SIG-M5 treated with dmso at 0.1 percent for 504 hours (cell line): ENCODE data around the gene BRD8.
"Not testable (repeated sequence)": the region's sequence is repeated elsewhere in the genome, so short reads cannot be mapped to it uniquely, and the experiment has no call there.

Experiments used
- DNase-seq: peaks from one replicate; lab custom pipeline; 2025; ENCODE audit not compliant: unreplicated experiment; lab: John Stamatoyannopoulos, UW

Gene BRD8

DNA sequence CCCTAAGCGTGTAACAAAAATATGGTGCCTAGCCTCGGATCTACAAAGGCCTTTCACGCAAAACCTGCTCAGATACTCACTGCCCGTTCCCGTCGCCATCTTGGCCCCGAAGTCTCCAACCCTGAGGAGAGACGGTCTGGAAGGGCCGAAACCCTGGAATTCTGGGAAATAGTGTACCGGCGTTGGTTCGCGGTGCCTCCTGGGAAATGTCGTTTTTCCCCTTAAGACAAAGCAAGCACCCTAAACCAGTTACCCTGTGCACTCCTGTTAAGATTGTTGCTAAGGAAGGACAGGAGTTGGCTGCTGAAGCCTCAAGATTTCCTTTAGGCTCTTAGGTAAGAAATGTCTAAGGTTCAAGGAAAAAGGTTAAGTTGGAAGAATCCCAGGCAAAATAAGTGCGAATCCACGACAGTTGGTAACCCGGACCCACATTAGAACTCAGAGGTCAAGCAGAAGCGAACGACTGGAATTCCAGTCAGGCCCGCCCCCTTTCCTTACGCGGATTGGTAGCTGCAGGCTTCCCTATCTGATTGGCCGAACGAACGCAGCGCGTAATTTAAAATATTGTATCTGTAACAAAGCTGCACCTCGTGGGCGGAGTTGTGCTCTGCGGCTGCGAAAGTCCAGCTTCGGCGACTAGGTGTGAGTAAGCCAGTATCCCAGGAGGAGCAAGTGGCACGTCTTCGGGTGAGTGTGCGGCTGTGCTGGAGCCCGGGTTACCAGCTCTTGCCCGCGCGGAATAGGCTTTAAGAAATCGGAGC, at the start of gene BRD8, which contains the start of gene KIF20A:
Gene BRD8 (minus strand): TSS at position 115 of the 761 bp plus-strand sequence. CDS start 16 bp downstream, at position 99.
Gene KIF20A (plus strand): TSS at position 597 of the 761 bp plus-strand sequence. CDS start 569 bp downstream, outside the sequence.
- peak; percentile 99 for DNase-seq

GRCh38 chr5:138226910-138227309, 48.5 kb upstream of the BRD8 start:
- no peak for DNase-seq

DNA sequence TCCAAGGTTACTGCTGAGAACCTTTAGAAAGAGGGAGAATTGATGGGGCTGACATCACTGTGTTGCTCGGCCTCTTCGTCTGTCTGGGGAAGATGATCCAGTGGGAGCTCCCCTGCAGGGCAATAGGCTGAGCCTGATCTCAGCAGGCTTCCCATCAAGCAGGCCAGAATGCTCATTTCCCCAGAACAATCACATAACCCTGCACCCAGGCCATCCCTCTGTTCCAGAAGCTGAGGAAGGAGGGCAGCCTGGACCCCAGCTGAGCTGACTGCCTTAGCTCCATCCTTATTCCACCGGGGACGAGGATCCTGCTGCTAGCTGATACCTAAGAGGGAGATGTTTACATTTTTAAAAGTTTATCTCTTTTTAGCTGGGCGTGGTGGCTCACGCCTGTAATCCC, 46.3 kb upstream of the BRD8 start:
- DNase-seq: no peak

GRCh38 chr5:138223532-138223931, 45.1 kb upstream of the BRD8 start:
- no peak for DNase-seq

GRCh38 chr5:138216799-138217198, 38.4 kb upstream of the BRD8 start:
- no peak for DNase-seq

DNA sequence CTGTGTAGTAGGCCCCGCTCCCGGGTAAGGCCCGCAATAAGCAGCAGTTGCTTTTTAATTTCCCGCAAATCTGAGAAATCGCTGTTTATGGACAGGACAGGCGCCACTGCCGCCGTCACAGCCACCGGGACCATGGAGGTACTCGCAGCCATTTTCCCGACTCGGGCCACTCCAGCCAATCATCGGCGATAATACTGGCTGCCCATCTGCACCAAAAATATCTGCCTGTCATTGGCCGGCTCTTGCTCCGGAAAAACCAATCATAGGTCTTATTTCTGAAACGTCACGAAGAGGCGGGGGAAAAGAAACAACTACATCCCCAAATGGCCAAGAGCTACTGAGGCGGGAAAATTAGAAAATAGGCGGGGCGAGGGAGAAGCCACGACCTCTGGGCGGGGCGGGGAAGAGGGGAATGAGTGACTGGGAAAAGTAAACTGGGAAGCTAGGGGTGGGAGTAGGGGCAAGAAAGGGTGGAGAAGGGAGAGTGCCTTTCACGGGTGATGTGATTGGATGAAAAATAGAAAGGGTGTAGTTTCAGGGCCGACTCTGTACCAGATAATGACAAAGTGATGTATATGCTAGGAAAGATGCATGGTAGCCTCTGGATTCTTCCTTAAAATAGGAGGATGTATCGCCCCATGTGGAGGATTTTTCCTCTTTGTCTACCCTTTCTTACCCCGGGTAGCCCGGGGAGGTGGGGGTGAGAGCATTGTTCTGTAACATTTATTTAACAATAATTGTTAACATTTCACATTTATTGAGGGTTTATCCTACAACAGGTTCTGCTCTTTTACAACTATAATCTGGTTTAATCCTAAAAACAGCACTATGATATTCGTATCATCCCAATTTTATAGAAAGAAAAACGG, 35.0 kb upstream of the BRD8 start, which contains the start of gene CDC23:
Gene CDC23 (minus strand): TSS at position 163 of the 869 bp plus-strand sequence. CDS start 11 bp downstream, at position 152.
- peak; percentile 99 for DNase-seq

DNA sequence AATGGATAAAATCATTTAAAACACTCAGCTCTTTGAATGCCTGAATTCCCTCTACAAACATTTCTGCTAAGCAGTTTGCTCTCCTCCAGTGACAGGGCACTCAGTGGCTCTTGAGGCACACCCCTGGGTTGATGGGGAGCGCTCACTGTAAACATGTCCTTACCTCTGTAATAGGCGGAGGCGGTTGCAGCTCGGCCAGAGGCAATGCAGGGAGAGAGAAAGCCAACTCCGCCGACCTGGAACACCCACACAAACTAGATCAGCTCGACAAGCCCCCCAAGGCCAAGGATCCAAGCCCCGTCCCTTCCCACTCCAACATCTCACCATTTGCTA, 34.4 kb upstream of the BRD8 start:
- DNase-seq: no peak

DNA sequence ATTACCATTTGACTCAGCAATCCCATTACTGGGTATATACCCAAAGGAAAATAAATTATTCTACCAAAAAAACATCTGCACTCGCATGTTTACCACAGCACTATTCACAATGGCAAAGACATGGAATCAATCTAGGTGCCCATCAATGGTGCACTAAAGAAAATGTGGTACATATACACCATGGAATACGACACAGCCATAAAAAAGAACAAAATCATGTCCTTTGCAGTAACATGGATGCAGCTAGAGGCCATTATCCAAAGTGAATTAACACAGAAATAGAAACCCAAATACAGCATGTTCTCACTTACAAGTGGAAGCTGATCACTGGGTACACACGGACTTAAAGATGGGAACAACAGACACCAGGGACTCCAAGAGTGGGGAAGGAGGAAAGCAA, 32.6 kb upstream of the BRD8 start:
- no peak for DNase-seq

- not testable (repeated sequence) for DNase-seq
Measured at GRCh38 chr5:138193859-138194258, 15.4 kb upstream of the BRD8 start.

DNA sequence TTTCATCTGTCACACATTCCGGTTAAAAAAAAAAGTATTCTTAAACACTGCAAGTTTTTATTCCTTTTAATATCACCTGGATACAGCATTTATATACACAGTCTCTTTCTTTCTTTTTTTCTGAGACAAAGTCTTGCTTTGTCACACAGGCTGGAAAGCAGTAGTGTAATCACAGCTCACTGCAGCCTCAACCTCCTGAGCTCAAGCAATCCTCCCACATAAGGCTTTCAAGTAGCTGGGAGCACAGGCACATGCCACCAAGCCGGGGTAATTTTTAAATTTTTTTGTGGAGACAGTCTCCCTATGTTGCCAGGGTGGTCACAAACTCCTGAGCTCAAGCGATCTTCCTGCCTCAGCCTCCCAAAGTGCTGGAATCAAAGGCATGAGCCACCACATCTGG, 14.4 kb upstream of the BRD8 start:
- DNase-seq: no peak

DNA sequence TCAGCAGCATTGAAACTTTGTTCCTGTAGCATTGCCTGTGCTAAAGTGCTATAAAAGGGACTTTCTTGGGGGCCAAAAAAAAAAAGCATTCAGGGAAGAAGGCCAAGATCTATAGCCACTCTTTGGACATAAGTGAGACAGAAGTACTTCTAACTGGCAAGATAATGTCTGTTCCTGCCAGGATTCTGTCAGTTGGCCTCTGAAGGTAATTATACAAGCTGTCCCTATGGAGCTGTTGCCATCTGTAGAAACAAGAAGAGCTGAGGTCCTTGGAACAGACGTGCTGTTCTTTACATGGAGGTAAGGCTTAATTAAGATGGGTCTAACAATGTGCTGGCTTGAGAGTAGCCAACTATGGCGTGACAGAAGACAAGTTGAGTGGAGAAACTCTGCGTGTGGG, 10.2 kb upstream of the BRD8 start:
- no peak for DNase-seq

- DNase-seq: peak; percentile 76
Measured at GRCh38 chr5:138186002-138186447, 7.6 kb upstream of the BRD8 start.

GRCh38 chr5:138182808-138183207, 4.4 kb upstream of the BRD8 start:
- no peak for DNase-seq

- no peak for DNase-seq
Measured at GRCh38 chr5:138180841-138181240, 2.4 kb upstream of the BRD8 start.

- peak; percentile 94 for DNase-seq
Measured at GRCh38 chr5:138180183-138180782, 1.9 kb upstream of the BRD8 start.

DNA sequence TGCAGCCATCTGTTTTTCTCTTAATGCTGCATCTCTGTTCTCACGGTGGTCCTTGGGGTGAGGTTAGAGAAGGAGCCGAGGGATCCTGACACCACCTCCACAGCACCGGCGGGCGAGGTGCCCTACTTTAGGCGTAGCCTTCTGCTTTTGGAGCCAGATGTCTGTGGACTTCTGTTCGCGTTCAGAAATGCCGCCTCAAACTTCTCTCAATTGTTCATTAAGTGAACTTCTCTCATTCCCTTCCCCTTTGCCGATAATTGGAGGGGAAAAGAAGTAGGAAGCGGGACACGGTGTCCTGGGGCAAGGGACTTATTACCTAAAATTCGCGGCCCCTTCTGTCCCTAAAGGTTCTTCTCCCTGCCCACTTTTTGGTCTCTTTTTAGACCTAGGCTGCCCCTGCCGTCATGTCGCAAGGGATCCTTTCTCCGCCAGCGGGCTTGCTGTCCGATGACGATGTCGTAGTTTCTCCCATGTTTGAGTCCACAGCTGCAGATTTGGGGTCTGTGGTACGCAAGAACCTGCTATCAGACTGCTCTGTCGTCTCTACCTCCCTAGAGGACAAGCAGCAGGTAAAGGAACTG, 937 bp upstream of the BRD8 start:
- DNase-seq: peak; percentile 33

- DNase-seq: peak; percentile 24
Measured at GRCh38 chr5:138177941-138178515, 402 bp downstream of the BRD8 start.

DNA sequence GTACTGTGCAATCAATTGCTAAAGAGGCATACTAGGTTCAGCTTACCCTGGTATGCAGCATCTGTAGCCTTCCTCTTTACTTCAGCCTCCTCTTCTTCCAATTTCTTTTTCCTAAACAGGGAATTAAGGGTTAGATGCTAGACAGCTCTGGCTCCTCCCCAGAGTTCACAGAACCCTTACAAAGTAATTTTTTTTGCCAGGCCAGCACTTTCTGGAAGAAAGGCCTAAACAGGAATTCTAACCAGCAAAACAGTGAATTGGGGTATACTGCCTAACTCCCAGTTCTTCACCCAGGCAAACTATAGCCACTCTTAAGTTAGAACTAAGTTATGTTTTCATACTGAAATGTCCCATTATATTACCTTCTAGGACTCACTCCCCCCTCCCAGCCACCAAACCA, 8.1 kb downstream of the BRD8 start:
- DNase-seq: no peak

GRCh38 chr5:138169124-138169523, 9.3 kb downstream of the BRD8 start:
- no peak for DNase-seq

DNA sequence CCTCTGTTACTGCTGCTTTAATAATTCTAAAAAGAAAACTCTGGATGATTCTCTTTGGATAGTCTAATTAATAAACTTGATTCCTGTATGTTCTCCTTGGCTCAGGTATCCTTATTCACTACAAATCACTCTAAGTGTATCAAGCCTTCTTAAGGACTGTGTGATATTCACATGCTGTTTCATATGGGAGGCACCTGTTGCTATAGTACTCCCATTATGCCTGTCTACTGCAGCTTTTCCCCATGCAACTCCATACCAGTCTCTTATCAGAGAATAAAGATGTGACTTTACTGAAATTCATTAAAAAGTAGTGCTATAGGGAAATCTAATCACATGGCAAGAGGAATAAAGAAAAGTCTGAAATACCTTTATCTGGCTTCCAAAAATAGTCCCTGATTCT, 14.7 kb downstream of the BRD8 start:
- DNase-seq: no peak

- no peak for DNase-seq
Measured at GRCh38 chr5:138160706-138161105, 17.7 kb downstream of the BRD8 start.
